B cell (primary cell): ENCODE data around the gene GRPEL1. TPM values are rescaled to one million over a fixed set of nuclear protein-coding genes. Genes with fewer than 3 reads are reported as not detected.

Source experiments
- ATAC-seq: fragments of 200-7000 bp; cut with Tn5 transposase; one replicate; pipeline ENCODE4 v1.10.0; 2021; ENCODE audit warnings: low read depth, mild to moderate bottlenecking, moderate number of reproducible peaks, moderate library complexity
- CTCF ChIA-PET: fragments of 350-600 bp; sonication (Branson Sonifier 250); formaldehyde crosslinking; loops from one replicate; lab custom pipeline; 2021; ENCODE audit warnings: antibody characterized with exemption, inconsistent platforms; lab: Charles Lee
- POLR2A ChIA-PET: fragments of 350-600 bp; sonication (Branson Sonifier 250); formaldehyde crosslinking; loops from one replicate; lab custom pipeline; 2021; ENCODE audit warnings: antibody characterized with exemption; lab: Charles Lee
- DNase-seq: peaks from one replicate; pipeline ENCODE4 v3.0.0; 2013
- H2AFZ ChIP-seq: 2 replicates; pipeline ENCODE4 v1.6.1; 2012; ENCODE audit warnings: mild to moderate bottlenecking, low read depth, low read length; ENCODE audit not compliant: insufficient read depth, poor library complexity, severe bottlenecking
- H3K27ac ChIP-seq, 2 donors: 1 replicate in 1 of 2; 2 replicates in 1 of 2; pipeline ENCODE4 v1.5.1; 2012 to 2013; ENCODE audit warnings: low read length in 2 of 2, mild to moderate bottlenecking in 2 of 2, moderate library complexity in 1 of 2
- H3K27me3 ChIP-seq, 4 experiments: fragments of 200-600 bp in 1 of 4; sonication (generic) in 1 of 4; replicated peaks in 1 of 4; 1 replicate in 2 of 4; 2 replicates in 2 of 4; pipeline versions ENCODE4 v1.6.1 to v1.7.0; 2013 to 2016; ENCODE audit warnings: low read length in 3 of 4, mild to moderate bottlenecking in 2 of 4, mixed read lengths in 1 of 4, moderate library complexity in 1 of 4; ENCODE audit not compliant: insufficient read depth in 4 of 4, control insufficient read depth in 3 of 4; ENCODE audit errors: control extremely low read depth in 1 of 4
- H3K36me3 ChIP-seq, 2 experiments: replicated peaks in 1 of 2; 1 replicate in 1 of 2; 2 replicates in 1 of 2; pipeline versions ENCODE4 v1.6.1 to v1.7.1; 2013; ENCODE audit warnings: low read length in 1 of 2; ENCODE audit not compliant: insufficient read depth in 2 of 2, control insufficient read depth in 1 of 2; ENCODE audit errors: control extremely low read depth in 1 of 2, extremely low read depth in 1 of 2
- H3K4me1 ChIP-seq, 2 donors: fragments of 200-600 bp in 1 of 2; sonication (generic) in 1 of 2; 1 replicate in 1 of 2; 2 replicates in 1 of 2; pipeline versions ENCODE4 v1.5.1 to v1.6.1; 2013 to 2017; ENCODE audit warnings: low read length in 2 of 2; ENCODE audit not compliant: control insufficient read depth in 2 of 2, insufficient read depth in 2 of 2
- H3K4me2 ChIP-seq: replicated peaks from 2 replicates; pipeline ENCODE3; 2012; ENCODE audit warnings: mild to moderate bottlenecking, low read depth, low read length; ENCODE audit not compliant: poor library complexity, severe bottlenecking
- H3K4me3 ChIP-seq, 5 experiments: fragments of 200-600 bp in 1 of 5; sonication (generic) in 1 of 5; 1 replicate in 3 of 5; 2 replicates in 2 of 5; pipeline versions ENCODE4 v1.5.1 to v1.7.0; 2011 to 2016; ENCODE audit warnings: low read length in 4 of 5, mild to moderate bottlenecking in 4 of 5, low read depth in 2 of 5, control low read depth in 1 of 5, moderate library complexity in 1 of 5; ENCODE audit not compliant: insufficient read depth in 1 of 5; ENCODE audit errors: control extremely low read depth in 1 of 5, extremely low read depth in 1 of 5
- H3K79me2 ChIP-seq: fragments of 200-600 bp; sonication (generic); one replicate; pipeline ENCODE4 v1.6.0; 2016; ENCODE audit warnings: low read length; ENCODE audit not compliant: control insufficient read depth, insufficient read depth
- H3K9ac ChIP-seq: fragments of 200-600 bp; sonication (generic); 2 replicates; pipeline ENCODE4 v1.6.1; 2017; ENCODE audit warnings: mild to moderate bottlenecking, low read length, moderate library complexity
- H3K9me3 ChIP-seq, 3 donors: one replicate each; pipeline versions ENCODE4 v1.6.1 to v1.7.1; 2013; ENCODE audit warnings: low read length in 2 of 3; ENCODE audit not compliant: control insufficient read depth in 2 of 3, insufficient read depth in 1 of 3; ENCODE audit errors: control extremely low read depth in 1 of 3
- H4K20me1 ChIP-seq: 2 replicates; pipeline ENCODE4 v1.6.0; 2012; ENCODE audit warnings: mild to moderate bottlenecking, low read length; ENCODE audit not compliant: insufficient read depth, control insufficient read depth, poor library complexity, severe bottlenecking
- H3K27ac Mint-ChIP-seq: one replicate; pipeline ENCODE4 v1.8.0; 2021; ENCODE audit warnings: mixed read lengths
- H3K27me3 Mint-ChIP-seq: one replicate; pipeline ENCODE4 v1.8.0; 2021; ENCODE audit warnings: mixed read lengths
- H3K4me1 Mint-ChIP-seq: one replicate; pipeline ENCODE4 v1.8.0; 2021; ENCODE audit warnings: mixed read lengths
- H3K4me3 Mint-ChIP-seq: one replicate; pipeline ENCODE4 v1.8.0; 2021; ENCODE audit warnings: mixed read lengths
- H3K9me3 Mint-ChIP-seq: one replicate; pipeline ENCODE4 v1.8.0; 2022; ENCODE audit warnings: mixed read lengths; ENCODE audit not compliant: insufficient read depth
- CTCF ChIP-seq: fragments of 200-600 bp; IDR thresholded peaks from one replicate; pipeline ENCODE4 v1.8.0; 2022; ENCODE audit warnings: antibody characterized with exemption, mild to moderate bottlenecking
- EZH2 ChIP-seq: IDR thresholded peaks from 2 replicates; pipeline ENCODE4 v1.6.1; 2012; ENCODE audit warnings: borderline replicate concordance, low read depth, mild to moderate bottlenecking, moderate library complexity, low read length; ENCODE audit not compliant: insufficient read depth, poor library complexity, severe bottlenecking
- WGBS: methylation state at CpG from one replicate; pipeline ENCODE4 v1.1.5; 2013; ENCODE audit warnings: missing lambda C conversion rate; ENCODE audit not compliant: insufficient coverage; 5-methylcytosine and 5-hydroxymethylcytosine counted together
- intact Hi-C: fragments of 100-400 bp; cut with micrococcal nuclease; formaldehyde crosslinking; loops from one replicate; pipeline ENCODE4 v1.10.0; 2022
- polyA plus RNA-seq: library from polyadenylated mRNA; depleted of rRNA; stranded (reverse); fragments of >200 nt; gene quantifications from 2 replicates; pipeline ENCODE4 v1.2.3, GENCODE V29; 2012
- total RNA-seq, 2 donors: library from RNA; stranded (reverse); fragments of 120-200 nt in 1 of 2; gene quantifications; 1 replicate in 1 of 2; 2 replicates in 1 of 2; pipeline versions ENCODE4 v1.2.3 to v1.2.4, GENCODE V29; 2013 to 2022

Gene GRPEL1
- total and polyA plus RNA-seq, 2 donors (not counting 1 experiment from before 2014, with no cell fraction given): 15.0 to 26.0 TPM

GRCh38 chr4:7105276-7105675 lies 37.4 kb upstream of the GRPEL1 start:
- peaks cover 0 to 6% (median 0%) of the 10 kb centered on the region in 3 donors for H3K9me3 ChIP-seq
- DNase-seq (no peak), ATAC-seq (no peak)
- intact Hi-C loops: loop anchor here (10.0 kb wide), 1 partner anchor 530 kb away; the partner anchor contains the start of gene MAN2B2
- no peaks in the 10 kb centered on the region for H3K79me2 ChIP-seq
- H3K4me1 ChIP-seq: peaks cover 21 to 25% of the 10 kb centered on the region in 2 donors
- H3K36me3 ChIP-seq: no peaks in the 10 kb centered on the region
- no peak overlapping the region for H3K9ac ChIP-seq
- Mint-ChIP-seq H3K4me1 (peaks cover 19% of the 10 kb centered on the region), H3K9me3 (no peaks in the 10 kb centered on the region), H3K4me3 (no peak overlapping the region), H3K27ac (no peak overlapping the region), H3K27me3 (no peaks in the 10 kb centered on the region)
- ChIA-PET CTCF (no interaction called here), POLR2A (no interaction called here)
- H3K4me2 ChIP-seq: no peak overlapping the region
- TF ChIP-seq CTCF (no peak), EZH2 (no peak)
- 52% methylated on average over 14 of the region's 15 CpGs for WGBS
- no peak overlapping the region for H3K27ac ChIP-seq
- peaks cover 0 to 4% (median 0%) of the 10 kb centered on the region in 4 experiments for H3K27me3 ChIP-seq
- H2AFZ ChIP-seq: peak overlapping the region; percentile 22
- H3K4me3 ChIP-seq: no peak overlapping the region
- H4K20me1 ChIP-seq: no peaks in the 10 kb centered on the region

DNA sequence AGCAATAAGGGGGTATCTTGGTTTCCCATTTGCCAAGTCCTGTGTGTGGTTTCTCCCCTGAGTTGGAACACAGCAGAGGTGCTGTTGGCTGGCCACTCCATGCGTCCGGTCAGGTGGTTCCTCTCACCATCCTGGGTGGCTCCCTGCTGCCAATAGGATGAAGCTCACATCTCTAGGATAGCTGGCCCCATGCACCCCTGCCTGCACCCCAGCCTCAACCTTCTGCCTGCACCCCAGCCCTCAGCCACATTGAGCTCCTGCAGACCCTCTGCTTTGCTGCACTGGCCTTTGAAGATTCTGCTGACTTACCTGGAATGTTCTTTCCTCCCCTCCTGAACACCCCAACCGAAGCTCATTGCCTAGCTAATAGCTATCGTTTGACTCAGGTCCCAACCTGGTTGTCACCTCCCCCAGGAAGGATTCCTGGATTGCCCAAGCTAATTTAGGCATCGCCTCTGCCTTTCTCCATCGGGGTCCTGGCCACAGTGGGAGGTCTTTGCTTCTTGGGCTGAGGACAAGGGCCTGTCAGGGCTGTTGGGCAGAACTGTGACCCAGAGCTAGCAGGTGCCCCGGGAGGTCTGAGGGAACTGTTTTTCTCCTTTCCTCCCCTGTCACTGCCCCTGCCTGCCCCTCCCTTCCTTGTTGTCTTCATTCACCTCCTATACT lies 36.6 kb upstream of the GRPEL1 start:
- Histone ChIP-seq H3K4me3 (no peak overlapping the region), H3K9me3 (peaks cover 0 to 5% (median 0%) of the 10 kb centered on the region in 3 donors), H3K4me2 (no peak overlapping the region), H3K79me2 (no peaks in the 10 kb centered on the region), H3K36me3 (no peaks in the 10 kb centered on the region), H3K9ac (no peak overlapping the region), H3K27ac (no peak overlapping the region), H3K4me1 (peaks cover 21 to 25% of the 10 kb centered on the region in 2 donors), H2AFZ (peak overlapping the region; percentile 95), H3K27me3 (peaks cover 0 to 4% (median 0%) of the 10 kb centered on the region in 4 experiments), H4K20me1 (no peaks in the 10 kb centered on the region)
- POLR2A ChIA-PET: interaction anchor here (0.9 kb wide), 1 partner anchor 36 kb away, joined by 3 read pairs; the partner anchor contains the start of gene GRPEL1
- no peak for TF ChIP-seq CTCF
- no peak for TF ChIP-seq EZH2
- CTCF ChIA-PET: no interaction called here
- intact Hi-C loops: loop anchor here (10.0 kb wide), 1 partner anchor 530 kb away; the partner anchor contains the start of gene MAN2B2
- H3K9me3 Mint-ChIP-seq: no peaks in the 10 kb centered on the region
- H3K4me3 Mint-ChIP-seq: peak overlapping the region; percentile 91
- DNase-seq: no peak
- H3K27ac Mint-ChIP-seq: no peak overlapping the region
- WGBS: 66% methylated on average over 5 of the region's 7 CpGs
- ATAC-seq: no peak
- H3K4me1 Mint-ChIP-seq: peaks cover 19% of the 10 kb centered on the region
- H3K27me3 Mint-ChIP-seq: no peaks in the 10 kb centered on the region
